Esophagus muscularis mucosa (tissue), 4 donors: ENCODE measurements around the gene NABP1.

Source experiments
- CTCF ChIP-seq, 3 experiments: fragments of 200-600 bp in 2 of 3; fragments of 450-650 bp in 1 of 3; sonication (generic) in 2 of 3; IDR thresholded peaks; one replicate each; pipeline ENCODE4 v1.5.1; 2017 to 2019; ENCODE audit warnings: antibody characterized with exemption in 3 of 3, mild to moderate bottlenecking in 2 of 3, moderate library complexity in 1 of 3
- EP300 ChIP-seq: sonication (generic); formaldehyde crosslinking; IDR thresholded peaks from one replicate; pipeline ENCODE4 v1.6.1; 2017; ENCODE audit warnings: antibody characterized with exemption
- POLR2A ChIP-seq: fragments of 450-650 bp; IDR thresholded peaks from one replicate; pipeline ENCODE4 v1.6.1; 2017; ENCODE audit warnings: antibody characterized with exemption, moderate library complexity, mild to moderate bottlenecking, low read depth
- POLR2AphosphoS5 ChIP-seq, 2 donors: sonication (generic); formaldehyde crosslinking; IDR thresholded peaks; one replicate each; pipeline ENCODE4 v1.6.1; 2017; ENCODE audit warnings: antibody characterized with exemption in 2 of 2

- no peak for TF ChIP-seq CTCF (IDR thresholded peaks at IDR 0.05)
- no peak for TF ChIP-seq POLR2A
- TF ChIP-seq EP300: no peak
- no peak for TF ChIP-seq POLR2AphosphoS5 (IDR thresholded peaks at IDR 0.05)
Measured at GRCh38 chr2:191701029-191701428, 23.1 kb downstream of the NABP1 start.
